Suprapubic skin (tissue), 4 donors: ENCODE data around the gene AMPD2.

ENCODE experiments used
- EP300 ChIP-seq: sonication (generic); formaldehyde crosslinking; IDR thresholded peaks from one replicate; pipeline ENCODE4 v1.6.1; 2017; ENCODE audit warnings: antibody characterized with exemption
- POLR2A ChIP-seq, 2 donors: fragments of 450-650 bp; IDR thresholded peaks; one replicate each; pipeline ENCODE4 v1.6.1; 2017; ENCODE audit warnings: antibody characterized with exemption in 2 of 2, mild to moderate bottlenecking in 2 of 2, moderate library complexity in 2 of 2
- POLR2AphosphoS5 ChIP-seq, 3 donors: sonication (generic); formaldehyde crosslinking; IDR thresholded peaks; one replicate each; pipeline ENCODE4 v1.6.1; 2017; ENCODE audit warnings: antibody characterized with exemption in 3 of 3
- TF ChIP-seq, protein P1 (sequence below), 2 donors: fragments of 200-600 bp in 1 of 2; fragments of 450-650 bp in 1 of 2; sonication (generic) in 1 of 2; IDR thresholded peaks; one replicate each; pipeline ENCODE4 v1.5.1; 2016 to 2019; ENCODE audit warnings: antibody characterized with exemption in 2 of 2, mild to moderate bottlenecking in 1 of 2, moderate library complexity in 1 of 2

DNA sequence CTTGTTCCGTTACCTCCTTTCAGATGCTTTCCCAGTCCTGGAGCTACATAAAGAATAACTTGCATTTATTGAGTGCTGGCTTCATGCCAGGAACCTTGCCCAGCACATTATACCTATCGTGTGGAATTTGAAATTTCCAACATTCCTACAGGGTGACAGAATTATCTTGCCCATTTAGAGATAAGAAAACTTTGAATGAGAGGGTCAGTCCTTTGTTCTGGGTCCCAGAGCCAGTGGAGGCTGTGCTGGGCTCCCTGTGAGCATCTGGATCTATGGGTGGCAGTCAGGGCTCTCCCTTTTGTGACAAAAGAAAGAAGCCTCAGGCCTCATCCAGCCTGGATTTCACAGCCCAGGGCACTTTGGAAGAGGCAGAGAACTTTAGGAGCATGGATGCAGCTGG lies 39.5 kb downstream of the AMPD2 start:
- TF ChIP-seq, protein P1, sequence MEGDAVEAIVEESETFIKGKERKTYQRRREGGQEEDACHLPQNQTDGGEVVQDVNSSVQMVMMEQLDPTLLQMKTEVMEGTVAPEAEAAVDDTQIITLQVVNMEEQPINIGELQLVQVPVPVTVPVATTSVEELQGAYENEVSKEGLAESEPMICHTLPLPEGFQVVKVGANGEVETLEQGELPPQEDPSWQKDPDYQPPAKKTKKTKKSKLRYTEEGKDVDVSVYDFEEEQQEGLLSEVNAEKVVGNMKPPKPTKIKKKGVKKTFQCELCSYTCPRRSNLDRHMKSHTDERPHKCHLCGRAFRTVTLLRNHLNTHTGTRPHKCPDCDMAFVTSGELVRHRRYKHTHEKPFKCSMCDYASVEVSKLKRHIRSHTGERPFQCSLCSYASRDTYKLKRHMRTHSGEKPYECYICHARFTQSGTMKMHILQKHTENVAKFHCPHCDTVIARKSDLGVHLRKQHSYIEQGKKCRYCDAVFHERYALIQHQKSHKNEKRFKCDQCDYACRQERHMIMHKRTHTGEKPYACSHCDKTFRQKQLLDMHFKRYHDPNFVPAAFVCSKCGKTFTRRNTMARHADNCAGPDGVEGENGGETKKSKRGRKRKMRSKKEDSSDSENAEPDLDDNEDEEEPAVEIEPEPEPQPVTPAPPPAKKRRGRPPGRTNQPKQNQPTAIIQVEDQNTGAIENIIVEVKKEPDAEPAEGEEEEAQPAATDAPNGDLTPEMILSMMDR (IDR thresholded peaks at IDR 0.05), result no peak
- TF ChIP-seq EP300 (no peak), POLR2A (IDR thresholded peaks at IDR 0.05) (no peak), POLR2AphosphoS5 (IDR thresholded peaks at IDR 0.05) (no peak)
